RWPE2 (cell line): Measurements from ENCODE around the gene PROK1.

Source experiments
- ATAC-seq: fragments of 200-7000 bp; cut with Tn5 transposase; 3 replicates; pipeline ENCODE4 v1.9.1; 2021; ENCODE audit warnings: low read depth
- DNase-seq: peaks from one replicate; pipeline ENCODE4 v3.0.0-alpha.2; 2020; ENCODE audit warnings: low spot score
- H3K27ac ChIP-seq: fragments of 450-650 bp; 2 replicates; pipeline ENCODE4 v1.5.1; 2017; ENCODE audit warnings: mild to moderate bottlenecking; ENCODE audit not compliant: poor library complexity, severe bottlenecking
- H3K27me3 ChIP-seq: fragments of 250-450 bp; sonication (Bioruptor Pico); 2 replicates; pipeline ENCODE4 v1.5.1; 2021; ENCODE audit warnings: mild to moderate bottlenecking, moderate library complexity; ENCODE audit not compliant: insufficient read depth, poor library complexity, severe bottlenecking
- H3K36me3 ChIP-seq: fragments of 250-450 bp; sonication (Bioruptor Pico); 2 replicates; pipeline ENCODE4 v1.5.1; 2020; ENCODE audit warnings: low read depth, mild to moderate bottlenecking, moderate library complexity
- H3K4me1 ChIP-seq: fragments of 250-450 bp; sonication (Bioruptor Pico); 2 replicates; pipeline ENCODE4 v1.5.1; 2021; ENCODE audit warnings: mild to moderate bottlenecking, moderate library complexity; ENCODE audit not compliant: insufficient read depth, poor library complexity, severe bottlenecking
- H3K4me3 ChIP-seq: fragments of 250-450 bp; sonication (Bioruptor Pico); 2 replicates; pipeline ENCODE4 v1.5.1; 2021; ENCODE audit warnings: mild to moderate bottlenecking, moderate library complexity; ENCODE audit not compliant: severe bottlenecking
- H3K9me3 ChIP-seq: fragments of 250-450 bp; sonication (Bioruptor Pico); 2 replicates; pipeline ENCODE4 v1.5.1; 2021; ENCODE audit warnings: mild to moderate bottlenecking, moderate library complexity; ENCODE audit not compliant: severe bottlenecking
- CTCF ChIP-seq: fragments of 450-650 bp; IDR thresholded peaks from one replicate; pipeline ENCODE4 v1.5.1; 2017; ENCODE audit warnings: mild to moderate bottlenecking, moderate library complexity; ENCODE audit not compliant: poor library complexity, severe bottlenecking

The PROK1 gene

GRCh38 chr1:110498270-110498669 lies 47.3 kb downstream of the PROK1 start:
- no peak for TF ChIP-seq CTCF
- no peak overlapping the region for H3K4me3 ChIP-seq
- H3K27ac ChIP-seq = no peak overlapping the region
- no peaks in the 10 kb centered on the region for H3K4me1 ChIP-seq
- no peaks in the 10 kb centered on the region for H3K27me3 ChIP-seq
- H3K9me3 ChIP-seq = no peaks in the 10 kb centered on the region
- DNase-seq (no peak), ATAC-seq (no peak)
- no peaks in the 10 kb centered on the region for H3K36me3 ChIP-seq

- H3K9me3 ChIP-seq = no peaks in the 10 kb centered on the region
- DNase-seq = no peak
- no peak for ATAC-seq
- no peaks in the 10 kb centered on the region for H3K27me3 ChIP-seq
- TF ChIP-seq CTCF = no peak
- no peak overlapping the region for H3K4me3 ChIP-seq
- H3K4me1 ChIP-seq = no peaks in the 10 kb centered on the region
- no peaks in the 10 kb centered on the region for H3K36me3 ChIP-seq
- no peak overlapping the region for H3K27ac ChIP-seq
Measured at GRCh38 chr1:110501488-110502132, 50.7 kb downstream of the PROK1 start.

- Histone ChIP-seq H3K27me3 (no peaks in the 10 kb centered on the region), H3K27ac (no peak overlapping the region), H3K36me3 (no peaks in the 10 kb centered on the region), H3K9me3 (no peaks in the 10 kb centered on the region), H3K4me3 (no peak overlapping the region), H3K4me1 (no peaks in the 10 kb centered on the region)
- no peak for TF ChIP-seq CTCF
- ATAC-seq (no peak), DNase-seq (no peak)
Measured at GRCh38 chr1:110502402-110503151, 51.6 kb downstream of the PROK1 start.

- Histone ChIP-seq H3K36me3 (no peaks in the 10 kb centered on the region), H3K9me3 (no peaks in the 10 kb centered on the region), H3K27me3 (no peaks in the 10 kb centered on the region), H3K4me1 (no peaks in the 10 kb centered on the region), H3K27ac (no peak overlapping the region), H3K4me3 (no peak overlapping the region)
- DNase-seq (no peak), ATAC-seq (no peak)
- no peak for TF ChIP-seq CTCF
Measured at GRCh38 chr1:110503471-110503870, 52.5 kb downstream of the PROK1 start.

GRCh38 chr1:110504226-110504625 lies 53.3 kb downstream of the PROK1 start:
- H3K36me3 ChIP-seq = no peaks in the 10 kb centered on the region
- DNase-seq = no peak
- H3K27me3 ChIP-seq = no peaks in the 10 kb centered on the region
- H3K4me3 ChIP-seq = no peak overlapping the region
- no peak for ATAC-seq
- no peak overlapping the region for H3K27ac ChIP-seq
- no peaks in the 10 kb centered on the region for H3K9me3 ChIP-seq
- no peaks in the 10 kb centered on the region for H3K4me1 ChIP-seq
- TF ChIP-seq CTCF = no peak
